GM19025 (cell line): ENCODE results near the gene FASTK.
"Not testable (repeated sequence)": the region's sequence is repeated elsewhere in the genome, so short reads cannot be mapped to it uniquely, and the experiment has no call there.

Source experiments
- ATAC-seq: cut with Tn5 transposase; IDR thresholded peaks from one replicate; pipeline ENCODE4 v1.9.1; 2021; ENCODE audit warnings: mild to moderate bottlenecking, low read depth, moderate library complexity; ENCODE audit not compliant: unreplicated experiment

The FASTK gene

DNA sequence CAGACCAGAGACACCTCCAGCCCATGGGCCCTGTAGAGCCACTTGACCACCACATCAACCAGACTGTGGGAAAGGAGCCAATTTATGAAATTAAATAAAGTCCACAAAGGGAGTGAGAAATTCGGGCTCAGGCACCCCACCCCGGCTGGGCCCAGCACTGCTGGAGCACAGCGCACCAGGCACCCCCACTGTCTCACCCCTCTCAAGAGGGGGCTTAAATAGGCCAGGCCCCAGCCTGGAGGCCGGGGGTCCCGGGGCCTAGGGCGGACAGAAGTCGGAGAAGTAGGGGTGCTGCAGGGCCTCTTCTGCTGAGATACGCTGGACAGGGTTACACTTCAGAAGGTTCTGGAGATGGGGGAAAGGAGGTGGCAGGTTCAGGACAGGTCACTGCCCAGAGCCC is 26.9 kb downstream of the FASTK start:
- no peak for ATAC-seq

DNA sequence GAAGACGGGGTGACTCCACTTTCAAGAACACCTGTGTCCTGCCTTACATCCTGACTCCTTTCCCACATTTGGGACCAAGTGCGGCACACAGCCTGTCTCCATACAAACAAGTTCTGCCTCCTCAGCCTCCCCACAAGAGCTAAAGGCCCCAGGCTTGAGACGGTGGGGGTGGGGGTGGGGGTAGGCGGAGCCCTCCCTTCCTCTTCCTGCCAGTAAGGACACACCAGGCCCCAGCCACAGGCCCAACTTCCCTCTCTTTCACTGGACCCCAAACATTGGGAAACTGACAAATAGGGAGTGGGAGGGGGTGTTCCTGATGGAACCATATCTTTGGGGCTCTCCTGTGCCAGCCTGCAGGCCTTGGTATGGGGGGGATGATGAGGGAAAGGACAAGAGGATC is 27.5 kb downstream of the FASTK start:
- no peak for ATAC-seq

DNA sequence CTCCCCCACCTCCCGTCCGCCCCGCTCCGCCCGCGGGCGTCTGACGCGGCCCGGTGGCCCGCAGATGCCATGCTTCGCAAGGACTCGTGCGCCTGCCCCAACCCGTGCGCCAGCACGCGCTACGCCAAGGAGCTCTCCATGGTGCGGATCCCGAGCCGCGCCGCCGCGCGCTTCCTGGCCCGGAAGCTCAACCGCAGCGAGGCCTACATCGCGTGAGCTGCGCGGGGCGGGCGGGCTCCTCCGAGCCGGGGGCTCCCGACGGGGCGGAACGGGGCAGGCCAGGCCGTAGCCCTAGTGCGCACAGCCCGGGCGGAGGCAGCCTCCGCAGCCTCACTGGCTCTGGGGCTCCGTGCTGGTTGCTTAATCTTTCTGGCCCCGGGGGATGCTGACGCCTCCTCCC is 29.5 kb downstream of the FASTK start:
- ATAC-seq, result no peak

DNA sequence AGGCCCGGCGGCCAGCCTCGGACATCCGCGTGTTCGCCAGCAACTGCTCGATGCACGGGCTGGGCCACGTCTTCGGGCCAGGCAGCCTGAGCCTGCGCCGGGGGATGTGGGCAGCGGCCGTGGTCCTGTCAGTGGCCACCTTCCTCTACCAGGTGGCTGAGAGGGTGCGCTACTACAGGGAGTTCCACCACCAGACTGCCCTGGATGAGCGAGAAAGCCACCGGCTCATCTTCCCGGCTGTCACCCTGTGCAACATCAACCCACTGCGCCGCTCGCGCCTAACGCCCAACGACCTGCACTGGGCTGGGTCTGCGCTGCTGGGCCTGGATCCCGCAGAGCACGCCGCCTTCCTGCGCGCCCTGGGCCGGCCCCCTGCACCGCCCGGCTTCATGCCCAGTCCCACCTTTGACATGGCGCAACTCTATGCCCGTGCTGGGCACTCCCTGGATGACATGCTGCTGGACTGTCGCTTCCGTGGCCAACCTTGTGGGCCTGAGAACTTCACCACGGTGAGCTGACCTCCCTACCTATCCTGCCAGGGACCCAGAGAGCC is 31.6 kb downstream of the FASTK start:
- ATAC-seq, result no peak

- ATAC-seq, result no peak
Observed at GRCh38 chr7:151047976-151048815, 32.4 kb downstream of the FASTK start, which contains the start of gene ASIC3. ASIC3 (plus strand) TSS chr7:151048531; CDS start chr7:151048886, 355 bp downstream.

- no peak for ATAC-seq
Observed at GRCh38 chr7:151046603-151047573, 33.7 kb downstream of the FASTK start.

- ATAC-seq, result no peak
Observed at GRCh38 chr7:151045967-151046366, 34.6 kb downstream of the FASTK start.

DNA sequence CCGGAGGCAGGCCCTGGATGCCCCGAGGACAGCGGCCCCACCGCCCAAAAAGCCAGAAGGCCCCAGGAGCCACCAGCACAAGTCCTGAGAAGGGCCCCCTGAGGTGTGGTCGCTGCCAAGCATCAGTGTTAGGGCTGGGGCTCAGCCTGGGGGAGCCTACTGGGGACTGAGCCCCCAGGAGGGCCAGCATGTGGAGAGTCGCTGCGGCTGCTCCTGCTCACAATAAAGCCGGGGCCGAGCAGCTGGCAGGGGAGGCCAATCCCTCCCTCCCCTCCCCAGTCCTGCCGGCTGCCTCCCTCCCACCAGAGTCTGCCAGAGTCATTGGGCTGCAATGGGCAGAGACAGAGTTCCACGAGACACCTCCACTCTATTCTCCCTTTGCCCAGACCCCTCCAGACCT is 35.3 kb downstream of the FASTK start:
- no peak for ATAC-seq

DNA sequence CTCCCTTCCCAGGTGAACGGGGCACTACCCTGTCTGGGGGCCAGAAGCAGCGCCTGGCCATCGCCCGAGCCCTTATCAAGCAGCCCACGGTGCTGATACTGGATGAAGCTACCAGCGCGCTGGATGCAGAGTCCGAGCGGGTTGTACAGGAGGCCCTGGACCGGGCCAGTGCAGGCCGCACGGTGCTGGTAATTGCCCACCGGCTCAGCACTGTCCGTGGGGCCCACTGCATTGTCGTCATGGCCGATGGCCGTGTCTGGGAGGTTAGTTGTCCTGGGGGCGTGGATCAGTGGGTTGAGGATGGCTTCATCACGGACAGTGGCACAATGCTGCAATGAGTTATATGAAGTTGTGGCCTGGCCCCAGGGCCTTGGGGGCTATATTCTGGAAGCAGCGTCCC is 36.6 kb downstream of the FASTK start:
- ATAC-seq, result no peak

DNA sequence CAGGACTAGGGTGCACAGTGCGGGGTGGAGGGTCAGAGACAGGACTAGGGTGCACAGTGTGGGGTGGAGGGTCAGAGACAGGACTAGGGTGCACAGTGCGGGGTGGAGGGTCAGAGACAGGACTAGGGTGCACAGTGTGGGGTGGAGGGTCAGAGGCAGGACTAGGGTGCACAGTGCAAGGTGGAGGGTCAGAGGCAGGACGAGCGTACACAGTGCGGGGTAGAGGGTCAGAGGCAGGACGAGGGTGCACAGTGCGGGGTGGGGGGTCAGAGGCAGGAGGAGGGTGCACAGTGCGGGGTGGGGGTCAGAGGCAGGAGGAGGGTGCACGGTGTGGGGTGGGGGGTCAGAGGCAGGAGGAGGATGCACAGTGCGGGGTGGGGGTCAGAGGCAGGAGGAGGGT is 37.2 kb downstream of the FASTK start:
- not testable (repeated sequence) for ATAC-seq

- ATAC-seq, result no peak
Observed at GRCh38 chr7:151040616-151041375, 39.8 kb downstream of the FASTK start.

DNA sequence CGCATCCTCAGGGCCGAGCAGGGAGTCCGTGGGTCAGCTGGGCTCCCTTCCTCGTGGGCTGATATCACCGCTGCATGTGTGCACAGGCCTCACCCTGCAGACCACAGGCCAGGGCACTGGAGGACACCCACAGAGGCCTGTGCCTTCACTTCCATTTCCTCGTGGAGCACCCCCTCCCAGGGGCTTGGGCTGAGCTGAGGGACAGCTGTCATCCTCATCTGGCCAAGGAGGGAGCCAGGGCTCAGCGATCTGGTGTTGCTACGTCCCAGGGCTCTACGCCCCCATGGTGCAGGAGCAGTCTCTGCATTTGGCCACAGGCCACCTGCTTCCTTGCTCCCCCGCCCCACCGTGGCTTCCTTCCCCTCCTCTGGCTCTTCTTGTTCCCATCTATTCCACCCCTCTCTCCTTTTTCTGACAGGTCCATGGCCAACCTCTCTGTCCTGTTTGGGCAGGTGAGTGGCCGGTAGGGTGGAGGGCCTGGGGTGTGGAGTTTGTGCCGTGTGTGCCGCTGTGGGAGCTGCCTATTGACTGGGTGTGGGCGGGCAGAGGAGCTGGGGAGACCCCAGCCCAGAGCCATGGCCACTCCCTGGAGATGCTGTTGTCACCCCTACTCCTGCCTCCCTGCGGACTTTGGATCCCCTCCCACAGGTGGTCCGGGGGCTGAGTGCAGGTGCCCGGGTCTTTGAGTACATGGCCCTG is 40.6 kb downstream of the FASTK start:
- no peak for ATAC-seq

- no peak for ATAC-seq
Observed at GRCh38 chr7:151038951-151039849, 41.4 kb downstream of the FASTK start.

DNA sequence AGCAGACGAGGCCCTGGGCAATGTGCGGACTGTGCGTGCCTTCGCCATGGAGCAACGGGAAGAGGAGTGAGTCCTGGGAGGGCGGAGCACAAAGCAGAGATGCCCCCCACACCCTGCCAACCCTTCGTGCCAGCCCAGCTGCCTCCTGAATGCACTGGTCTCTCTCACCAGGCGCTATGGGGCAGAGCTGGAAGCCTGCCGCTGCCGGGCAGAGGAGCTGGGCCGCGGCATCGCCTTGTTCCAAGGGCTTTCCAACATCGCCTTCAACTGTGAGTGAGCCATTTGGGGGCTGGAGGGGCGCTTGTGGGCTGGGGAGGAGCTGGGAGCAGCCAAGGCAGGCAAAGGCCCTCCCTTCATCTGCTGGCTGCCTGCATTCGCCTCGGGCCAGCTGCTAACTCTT is 44.7 kb downstream of the FASTK start:
- ATAC-seq, result no peak

DNA sequence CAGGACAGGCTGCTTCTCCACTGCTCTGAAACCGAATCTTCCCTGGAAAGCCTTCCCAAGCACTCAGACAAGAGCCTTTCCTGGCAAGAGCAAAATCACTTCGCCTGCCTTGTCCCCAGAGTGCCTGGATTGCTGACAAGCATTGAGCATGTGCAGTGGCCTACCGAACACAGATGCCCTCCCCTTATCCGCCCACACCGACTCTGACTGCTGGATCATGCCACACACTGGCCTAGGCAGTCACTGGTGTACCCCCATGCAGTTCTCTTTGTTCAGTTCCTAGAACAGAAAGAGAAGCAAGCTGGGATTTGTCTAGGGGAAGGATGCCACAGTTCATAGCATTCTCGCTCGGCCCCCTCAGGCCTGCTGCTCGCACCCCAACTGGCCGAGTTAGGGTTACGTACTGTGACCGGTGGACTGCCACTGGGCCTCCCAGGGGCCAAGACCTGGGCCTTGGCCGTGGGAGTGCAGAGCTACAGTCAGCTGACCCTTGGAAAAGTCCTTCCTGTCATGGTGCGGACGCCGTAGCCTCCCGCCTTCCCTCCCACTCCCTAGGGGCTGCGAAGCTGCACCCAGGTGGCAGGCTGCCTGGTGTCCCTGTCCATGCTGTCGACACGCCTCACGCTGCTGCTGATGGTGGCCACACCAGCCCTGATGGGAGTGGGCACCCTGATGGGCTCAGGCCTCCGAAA is 45.4 kb downstream of the FASTK start:
- ATAC-seq, result no peak

DNA sequence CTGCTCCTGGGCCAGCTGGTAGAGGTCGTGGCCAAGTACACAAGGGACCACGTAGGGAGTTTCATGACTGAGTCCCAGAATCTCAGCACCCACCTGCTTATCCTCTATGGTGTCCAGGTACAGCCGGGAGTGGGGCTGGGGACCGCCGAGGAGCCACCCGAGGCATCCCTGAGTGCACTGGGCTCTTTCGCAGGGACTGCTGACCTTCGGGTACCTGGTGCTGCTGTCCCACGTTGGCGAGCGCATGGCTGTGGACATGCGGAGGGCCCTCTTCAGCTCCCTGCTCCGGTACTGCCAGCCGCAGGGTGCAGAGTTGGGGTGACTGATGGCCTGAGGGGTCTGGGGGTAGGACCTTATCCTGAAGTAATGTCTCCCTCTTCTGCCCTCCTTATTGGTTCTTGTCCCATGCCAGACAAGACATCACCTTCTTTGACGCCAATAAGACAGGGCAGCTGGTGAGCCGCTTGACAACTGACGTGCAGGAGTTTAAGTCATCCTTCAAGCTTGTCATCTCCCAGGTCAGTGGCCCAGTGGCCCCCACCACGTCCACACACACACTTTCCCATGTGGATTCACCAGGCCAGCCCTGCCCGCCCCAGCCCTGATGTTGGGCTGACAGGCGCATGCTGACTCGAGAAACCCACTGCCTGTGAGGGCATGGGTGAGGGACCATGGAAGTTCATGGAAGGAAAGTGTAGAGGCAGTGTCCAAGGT is 46.1 kb downstream of the FASTK start:
- no peak for ATAC-seq

DNA sequence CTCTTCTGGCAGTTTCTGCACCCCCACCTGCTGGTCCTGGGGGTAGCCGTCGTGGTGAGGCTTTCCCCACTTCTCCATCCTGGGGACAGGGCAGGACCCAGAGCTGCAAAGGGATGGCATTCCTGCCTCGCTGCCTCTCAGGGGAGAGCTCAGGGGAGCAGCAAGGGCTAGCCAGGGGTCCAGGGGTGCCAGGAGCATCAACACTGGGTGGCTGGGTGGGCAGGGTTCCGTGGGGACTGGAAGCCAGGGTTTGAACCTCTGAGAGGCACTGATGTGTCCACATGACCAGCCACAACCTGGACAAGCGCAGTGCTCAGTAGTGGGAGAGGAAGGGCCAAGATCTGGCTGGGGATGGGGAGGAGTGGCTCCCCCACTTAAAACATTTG is 46.8 kb downstream of the FASTK start:
- ATAC-seq, result no peak
